Endothelial cell of umbilical vein (primary cell): ENCODE measurements around the gene ABCA2. TPM values are rescaled to one million over a fixed set of nuclear protein-coding genes. Genes with fewer than 3 reads are reported as not detected.

Experiments used
- BruUV-seq: library from RNA; stranded (reverse); fragments of 400-500 nt; replicated peaks from 2 replicates; lab custom pipeline; 2021; lab: Mats Ljungman, UMichigan
- CTCF ChIA-PET: fragments of 300-600, 350-600 bp; sonication (Branson Sonifier 250); formaldehyde crosslinking; loops from one replicate; lab custom pipeline; 2021; ENCODE audit warnings: antibody characterized with exemption, inconsistent platforms; lab: Charles Lee
- POLR2A ChIA-PET: fragments of 300-600, 350-600 bp; sonication (Branson Sonifier 250); formaldehyde crosslinking; loops from one replicate; lab custom pipeline; 2021; ENCODE audit warnings: antibody characterized with exemption, inconsistent platforms; lab: Charles Lee
- DNase-seq: peaks from one replicate; pipeline ENCODE4 v3.0.0-alpha.2; 2011; ENCODE audit warnings: low read depth, low spot score
- FAIRE-seq: peaks from 2 replicates; lab custom pipeline; 2011; peaks lifted over from hg19 to GRCh38; lab: Jason Lieb, UNC
- H2AFZ ChIP-seq: 2 replicates; pipeline ENCODE4 v1.6.0; 2012; ENCODE audit warnings: low read depth, low read length, control low read depth, inconsistent platforms
- H3K27ac ChIP-seq: 2 replicates; pipeline ENCODE4 v1.5.1; 2011; ENCODE audit warnings: low read depth, mild to moderate bottlenecking, control low read depth, low read length, moderate library complexity; ENCODE audit not compliant: insufficient read depth
- H3K27me3 ChIP-seq, 2 experiments: 2 replicates each; pipeline versions ENCODE4 v1.6.0 to v1.6.1; 2011; ENCODE audit warnings: low read length in 2 of 2, mixed read lengths in 1 of 2; ENCODE audit not compliant: control insufficient read depth in 2 of 2, insufficient read depth in 2 of 2
- H3K36me3 ChIP-seq, 2 experiments: 2 replicates in 1 of 2; 3 replicates in 1 of 2; pipeline ENCODE4 v1.5.1; 2011; ENCODE audit warnings: low read length in 2 of 2, mild to moderate bottlenecking in 1 of 2, moderate library complexity in 1 of 2; ENCODE audit not compliant: control insufficient read depth in 2 of 2, insufficient read depth in 2 of 2; ENCODE audit errors: extremely low read depth in 1 of 2
- H3K4me1 ChIP-seq: 3 replicates; pipeline ENCODE4 v1.5.1; 2011; ENCODE audit warnings: mild to moderate bottlenecking, low read length; ENCODE audit not compliant: control insufficient read depth, insufficient read depth; ENCODE audit errors: extremely low read depth
- H3K4me2 ChIP-seq: 2 replicates; pipeline ENCODE4 v1.6.1; 2011; ENCODE audit warnings: low read length, control low read depth, mixed read lengths; ENCODE audit not compliant: insufficient read depth
- H3K4me3 ChIP-seq, 3 experiments: fragments of 200-600 bp in 1 of 3; sonication (generic), shearing (Covaris generic) in 1 of 3; replicated peaks in 1 of 3; 2 replicates each; pipeline ENCODE4 v1.5.1; 2011 to 2016; ENCODE audit warnings: control low read depth in 3 of 3, low read length in 3 of 3, mild to moderate bottlenecking in 2 of 3, inconsistent platforms in 1 of 3, low read depth in 1 of 3, moderate library complexity in 1 of 3; ENCODE audit not compliant: insufficient read depth in 1 of 3
- H3K79me2 ChIP-seq: 2 replicates; pipeline ENCODE4 v1.6.0; 2012; ENCODE audit warnings: low read length, inconsistent platforms; ENCODE audit not compliant: control insufficient read depth, insufficient read depth
- H3K9ac ChIP-seq: replicated peaks from 2 replicates; pipeline ENCODE3; 2011; ENCODE audit warnings: low read length, control low read depth; ENCODE audit not compliant: insufficient read depth; ENCODE audit errors: extremely low read depth
- H3K9me1 ChIP-seq: replicated peaks from 3 replicates; pipeline ENCODE4 v1.6.0; 2011; ENCODE audit warnings: mild to moderate bottlenecking, low read length; ENCODE audit not compliant: control insufficient read depth, insufficient read depth; ENCODE audit errors: extremely low read depth
- H3K9me3 ChIP-seq: replicated peaks from 2 replicates; pipeline ENCODE4 v1.5.1; 2012; ENCODE audit warnings: low read length, inconsistent platforms; ENCODE audit not compliant: control insufficient read depth, insufficient read depth
- H4K20me1 ChIP-seq: replicated peaks from 2 replicates; pipeline ENCODE3; 2011; ENCODE audit warnings: mild to moderate bottlenecking, low read length; ENCODE audit not compliant: control insufficient read depth, insufficient read depth; ENCODE audit errors: extremely low read depth
- CTCF ChIP-seq, 2 donors: IDR thresholded peaks; 1 replicate in 1 of 2; 2 replicates in 1 of 2; pipeline ENCODE4 v1.5.1; 2011; ENCODE audit warnings: low read length in 2 of 2, mild to moderate bottlenecking in 2 of 2, moderate library complexity in 2 of 2, control low read depth in 1 of 2, inconsistent platforms in 1 of 2, low read depth in 1 of 2; ENCODE audit not compliant: insufficient read depth in 1 of 2; ENCODE audit errors: extremely low read depth in 1 of 2
- MYC ChIP-seq: IDR thresholded peaks from one replicate; pipeline ENCODE4 v1.6.1; 2011; ENCODE audit warnings: mild to moderate bottlenecking, low read depth, low read length
- dilution Hi-C: fragments of 300-500 bp; cut with MboI; formaldehyde crosslinking; loops from one replicate; pipeline ENCODE4 v1.15.0; 2019; ENCODE audit warnings: low sequenced_read_pairs; ENCODE audit not compliant: extremely low pct_ligation_motif_present
- intact Hi-C: fragments of 100-400 bp; cut with micrococcal nuclease; formaldehyde crosslinking; loops from one replicate; pipeline ENCODE4 v1.10.0; 2022
- polyA plus RNA-seq, 4 experiments: library from polyadenylated mRNA; depleted of rRNA in 3 of 4; stranded (reverse) in 3 of 4; unstranded in 1 of 4; fragments of >200 nt; gene quantifications; 2 replicates each; pipeline versions ENCODE4 v1.2.1 to v1.2.3, GENCODE V29; 2011 to 2012; ENCODE audit warnings: missing spikeins in 1 of 4
- total RNA-seq: library from RNA; stranded (reverse); gene quantifications from 2 replicates; pipeline ENCODE4 v1.2.3, GENCODE V29; 2021

The ABCA2 gene
- total and polyA plus RNA-seq, 2 donors (not counting 3 experiments of a cell fraction or from before 2014, with no cell fraction given): 20.0 to 29.1 TPM

- intact Hi-C loops: loop anchor here (1.0 kb wide), 1 partner anchor 22 kb away; the partner anchor contains the start of gene NPDC1
- Histone ChIP-seq H3K4me3 (no peak overlapping the region), H3K9ac (no peak overlapping the region), H3K4me2 (no peak overlapping the region), H3K36me3 (no peaks in the 10 kb centered on the region), H3K27ac (no peak overlapping the region), H3K79me2 (peaks cover 9% of the 10 kb centered on the region), H3K27me3 (no peaks in the 10 kb centered on the region), H3K9me3 (no peaks in the 10 kb centered on the region), H4K20me1 (no peaks in the 10 kb centered on the region), H3K9me1 (no peaks in the 10 kb centered on the region), H2AFZ (no peak overlapping the region), H3K4me1 (peaks cover 11% of the 10 kb centered on the region)
- dilution Hi-C loops: no loop called here
- FAIRE-seq: peak; percentile 78
- BruUV-seq: no TSS peak
- peak; percentile 74 for DNase-seq
- POLR2A ChIA-PET: interaction anchor here (0.7 kb wide), 1 partner anchor 341 kb away, joined by 7 read pairs; no protein-coding TSS in a partner anchor
- TF ChIP-seq MYC: no peak
- peak; percentile 78 to 89 for TF ChIP-seq CTCF (IDR thresholded peaks at IDR 0.05; ENCODE audit: extremely low read depth in 1 of 2, insufficient read depth in 1 of 2, low read depth in 1 of 2, low read length in 2 of 2)
- CTCF ChIA-PET: interaction anchor here (0.9 to 8.0 kb wide), 17 partner anchors 9 to 288 kb away, joined by 3 to 152 read pairs (median 6); partner anchors contain the start of genes MAN1B1, NPDC1, RNF224 and UAP1L1
These were observed 40.0 kb upstream of the ABCA2 start for GRCh38 chr9:137067860-137068538.
